Omental fat pad (tissue), 4 donors: ENCODE results near the gene ZGLP1. TPM values are rescaled to one million over a fixed set of nuclear protein-coding genes. Genes with fewer than 3 reads are reported as not detected.

ENCODE experiments used
- ATAC-seq: fragments of 150-250 bp; one replicate; pipeline ENCODE4 v1.9.1; 2016; ENCODE audit warnings: mild to moderate bottlenecking, moderate library complexity; ENCODE audit not compliant: low FRiP score
- DNase-seq: peaks from one replicate; pipeline ENCODE4 v3.0.0-alpha.2; 2019; ENCODE audit warnings: low spot score
- total RNA-seq, 4 donors: library from RNA; depleted of rRNA; stranded (reverse); fragments of >200 nt; gene quantifications; one replicate each; pipeline ENCODE4 v1.1.0, GENCODE V29; 2016
- TF ChIP-seq, protein P1 (sequence below), 3 donors: fragments of 450-650 bp; IDR thresholded peaks; one replicate each; pipeline ENCODE4 v1.5.1; 2016 to 2017; ENCODE audit warnings: antibody characterized with exemption in 3 of 3, mild to moderate bottlenecking in 3 of 3, moderate library complexity in 2 of 3

Gene ZGLP1
- total RNA-seq, 4 donors from 2014 or later, result 0.19 to 2.4 (median 0.94) TPM

DNA sequence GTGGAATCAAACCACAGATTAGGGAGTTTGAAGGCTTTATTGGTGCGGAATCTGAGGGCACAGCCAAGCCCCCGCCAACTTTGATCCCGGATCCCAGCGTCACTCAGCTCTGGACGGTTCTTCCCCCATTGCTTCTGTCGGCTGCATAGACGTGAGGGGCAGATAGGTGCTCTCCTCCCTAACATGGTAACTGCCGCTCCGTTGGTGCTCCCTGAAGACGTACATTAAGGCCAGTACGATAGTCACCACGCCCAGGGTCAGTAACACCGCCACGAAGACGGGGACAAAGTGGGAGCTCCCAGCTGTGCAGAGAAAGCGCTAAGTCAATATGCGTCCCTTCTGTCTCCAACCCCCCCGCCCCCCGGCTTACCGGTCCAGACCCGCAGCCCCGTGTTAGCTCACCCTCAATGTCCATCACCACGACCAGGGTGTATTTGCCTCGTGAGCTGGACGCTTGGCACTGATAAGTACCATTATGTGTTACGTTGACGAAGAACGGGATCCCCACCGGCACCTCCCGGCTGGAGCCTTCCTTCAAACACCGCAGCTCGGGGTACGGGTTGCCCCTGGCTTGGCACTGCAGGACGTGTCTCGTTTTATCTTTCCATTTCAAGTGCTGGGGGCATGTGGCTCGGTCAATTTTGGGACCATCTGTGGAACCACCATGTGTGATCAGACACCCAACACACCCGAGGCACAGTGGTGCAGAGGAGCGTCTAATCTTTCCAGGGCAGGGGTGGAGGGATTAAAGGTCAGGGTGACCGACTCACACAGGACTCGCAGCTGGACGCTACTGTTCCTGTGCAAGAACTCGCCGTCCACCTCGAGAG, 24.4 kb upstream of the ZGLP1 start:
- ATAC-seq (no peak), DNase-seq (no peak)
- TF ChIP-seq, protein P1, sequence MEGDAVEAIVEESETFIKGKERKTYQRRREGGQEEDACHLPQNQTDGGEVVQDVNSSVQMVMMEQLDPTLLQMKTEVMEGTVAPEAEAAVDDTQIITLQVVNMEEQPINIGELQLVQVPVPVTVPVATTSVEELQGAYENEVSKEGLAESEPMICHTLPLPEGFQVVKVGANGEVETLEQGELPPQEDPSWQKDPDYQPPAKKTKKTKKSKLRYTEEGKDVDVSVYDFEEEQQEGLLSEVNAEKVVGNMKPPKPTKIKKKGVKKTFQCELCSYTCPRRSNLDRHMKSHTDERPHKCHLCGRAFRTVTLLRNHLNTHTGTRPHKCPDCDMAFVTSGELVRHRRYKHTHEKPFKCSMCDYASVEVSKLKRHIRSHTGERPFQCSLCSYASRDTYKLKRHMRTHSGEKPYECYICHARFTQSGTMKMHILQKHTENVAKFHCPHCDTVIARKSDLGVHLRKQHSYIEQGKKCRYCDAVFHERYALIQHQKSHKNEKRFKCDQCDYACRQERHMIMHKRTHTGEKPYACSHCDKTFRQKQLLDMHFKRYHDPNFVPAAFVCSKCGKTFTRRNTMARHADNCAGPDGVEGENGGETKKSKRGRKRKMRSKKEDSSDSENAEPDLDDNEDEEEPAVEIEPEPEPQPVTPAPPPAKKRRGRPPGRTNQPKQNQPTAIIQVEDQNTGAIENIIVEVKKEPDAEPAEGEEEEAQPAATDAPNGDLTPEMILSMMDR (IDR thresholded peaks at IDR 0.05), result no peak

DNA sequence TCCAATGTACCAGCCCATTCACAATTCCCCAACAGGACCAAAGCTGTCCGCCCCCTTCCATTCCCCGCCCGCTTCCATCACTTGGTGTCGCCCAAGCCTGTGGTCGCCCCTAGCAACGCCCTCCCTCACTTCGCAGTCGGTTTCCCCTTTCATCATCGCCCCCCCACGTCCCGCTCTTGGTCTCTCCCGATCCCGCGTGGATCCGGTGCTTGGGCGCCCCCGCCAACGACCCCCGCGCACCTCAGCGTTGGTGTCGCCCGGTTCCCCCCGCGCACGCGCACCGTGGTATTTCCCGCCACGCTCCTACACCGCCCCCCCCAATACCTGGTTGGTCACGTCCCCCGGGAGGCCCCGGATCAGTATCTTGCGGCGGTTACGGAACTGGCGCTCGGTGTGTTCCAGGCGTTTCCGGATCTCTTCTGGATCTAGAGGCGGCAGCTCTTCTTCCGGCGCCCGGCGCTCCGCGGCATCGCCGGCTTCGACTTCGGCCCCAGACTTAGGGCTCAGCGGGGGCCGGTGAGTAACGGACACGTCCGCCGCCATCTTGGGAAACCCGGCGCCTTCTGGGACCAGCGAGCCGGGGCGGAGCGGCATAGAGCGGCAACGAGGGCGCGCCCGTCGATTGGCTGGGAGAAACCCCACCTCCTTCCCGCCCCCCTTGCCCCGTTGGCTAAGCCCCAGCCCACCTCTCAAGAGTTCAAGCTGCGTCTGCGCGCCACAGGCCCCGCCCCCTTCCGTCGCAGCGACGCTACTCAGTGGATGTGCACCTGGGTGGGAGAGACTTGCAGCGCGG, 23.5 kb upstream of the ZGLP1 start, which contains the start of gene RAVER1:
Gene RAVER1 (minus strand): TSS at position 565 of the 793 bp plus-strand sequence. CDS start 22 bp downstream, at position 543.
- TF ChIP-seq, protein P1 (IDR thresholded peaks at IDR 0.05), result no peak
- ATAC-seq, result peak; percentile 95
- DNase-seq, result peak; percentile 84

DNA sequence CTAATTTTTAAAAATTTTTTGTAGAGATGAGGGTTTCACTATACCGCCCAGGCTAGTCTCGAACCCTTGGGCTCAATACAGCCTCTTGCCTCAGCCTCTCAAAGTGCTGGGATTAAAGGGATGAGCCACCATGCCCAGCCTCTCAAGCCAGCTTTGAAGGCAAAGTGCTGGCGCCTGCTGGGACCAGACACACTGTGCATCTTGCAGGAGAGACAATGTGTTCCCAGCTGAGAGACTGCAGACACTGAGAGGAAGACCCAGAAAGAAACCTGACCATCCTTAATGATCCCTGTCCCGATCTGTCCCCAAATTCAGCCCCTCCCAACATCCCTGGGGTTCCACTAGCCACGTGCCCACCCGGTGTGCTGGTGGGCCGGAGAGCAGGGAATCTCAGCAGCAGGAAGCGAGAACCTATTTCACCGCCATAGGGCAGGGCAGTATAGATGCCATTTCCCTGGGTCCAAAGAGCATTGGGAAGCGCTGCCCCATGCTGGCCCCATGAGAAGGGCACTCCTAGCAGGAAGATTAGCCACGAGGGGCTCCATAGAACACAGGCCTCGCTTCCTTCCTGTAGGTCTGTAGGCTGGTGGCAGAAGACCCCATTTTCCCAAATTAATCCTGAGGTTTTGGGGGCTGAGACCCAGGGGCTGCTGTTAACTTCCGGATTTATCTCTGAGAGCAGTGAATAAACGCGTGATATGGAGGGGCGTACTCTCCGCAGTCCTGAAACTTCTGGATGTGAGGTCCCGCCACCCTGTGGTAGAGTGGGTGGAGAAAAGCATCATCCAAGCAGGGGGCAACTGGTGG, 22.7 kb upstream of the ZGLP1 start:
- ATAC-seq, result peak; percentile 4

DNA sequence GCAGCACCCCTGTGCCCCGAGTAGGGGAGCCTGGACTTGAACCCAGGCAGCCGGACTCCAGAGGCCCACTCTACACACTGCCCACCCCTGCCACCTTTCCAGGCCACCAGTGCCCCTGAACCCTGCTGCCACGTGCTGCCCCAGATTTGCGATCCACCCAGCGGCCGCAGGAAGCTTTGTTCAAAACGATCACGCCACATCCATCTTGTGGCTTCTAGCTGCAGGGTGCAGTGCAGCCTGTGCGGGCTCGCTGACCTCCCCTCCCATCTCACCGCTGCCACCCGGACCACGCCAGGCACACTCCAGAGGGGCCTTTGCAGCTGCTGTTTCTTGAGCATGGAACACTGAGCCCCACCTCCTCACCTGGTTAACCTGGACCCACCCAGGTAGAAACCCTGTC, 19.9 kb upstream of the ZGLP1 start:
- DNase-seq (no peak), ATAC-seq (no peak)
- TF ChIP-seq, protein P1 (IDR thresholded peaks at IDR 0.05), result no peak

More for the DNA sequence above, 22.7 kb upstream of the ZGLP1 start:
- no peak for DNase-seq
- TF ChIP-seq, protein P1 (IDR thresholded peaks at IDR 0.05), result no peak

DNA sequence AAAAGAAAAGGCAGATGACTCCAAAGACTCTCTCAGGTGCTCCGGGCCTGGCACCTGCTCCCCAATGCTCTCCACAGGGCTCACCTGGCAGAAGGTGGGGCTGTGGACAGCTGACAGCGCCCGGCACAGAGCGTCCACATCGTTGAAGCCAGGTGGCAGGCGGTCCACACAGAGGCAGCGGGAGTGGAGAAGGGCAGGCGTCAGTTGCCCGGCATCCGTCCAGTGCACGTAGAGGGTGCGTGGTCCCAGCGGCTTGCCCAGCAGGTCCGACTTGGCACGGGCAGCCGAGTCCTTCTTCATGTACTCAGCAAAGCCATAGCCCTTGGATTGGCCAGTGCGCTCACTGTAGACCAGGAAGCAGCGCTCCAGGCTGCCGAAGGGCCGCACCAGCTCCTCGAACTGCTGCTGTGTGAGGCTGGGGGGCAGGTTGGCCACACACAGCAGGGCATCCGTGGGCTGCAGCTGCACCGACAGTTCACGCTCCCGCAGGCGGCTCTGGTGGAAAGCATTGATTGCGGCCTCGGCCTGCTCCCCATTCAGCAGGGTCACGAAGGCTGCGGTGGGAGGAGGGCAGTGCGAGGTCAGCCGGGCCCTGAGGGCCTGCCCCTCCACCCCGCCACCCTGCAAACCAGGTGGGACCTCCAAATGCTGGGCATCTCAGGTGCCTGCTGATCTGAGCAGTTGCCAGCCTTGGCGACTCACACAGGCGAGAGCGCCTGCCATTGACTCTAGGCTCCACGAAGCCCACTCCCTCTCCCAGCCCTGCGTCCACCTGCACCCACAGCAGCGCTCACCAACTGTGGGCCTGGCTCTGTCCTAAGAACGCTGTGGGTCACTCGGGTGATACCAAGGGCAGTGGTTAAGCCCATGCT, 19.2 kb upstream of the ZGLP1 start:
- no peak for ATAC-seq
- TF ChIP-seq, protein P1 (IDR thresholded peaks at IDR 0.05), result no peak
- no peak for DNase-seq

DNA sequence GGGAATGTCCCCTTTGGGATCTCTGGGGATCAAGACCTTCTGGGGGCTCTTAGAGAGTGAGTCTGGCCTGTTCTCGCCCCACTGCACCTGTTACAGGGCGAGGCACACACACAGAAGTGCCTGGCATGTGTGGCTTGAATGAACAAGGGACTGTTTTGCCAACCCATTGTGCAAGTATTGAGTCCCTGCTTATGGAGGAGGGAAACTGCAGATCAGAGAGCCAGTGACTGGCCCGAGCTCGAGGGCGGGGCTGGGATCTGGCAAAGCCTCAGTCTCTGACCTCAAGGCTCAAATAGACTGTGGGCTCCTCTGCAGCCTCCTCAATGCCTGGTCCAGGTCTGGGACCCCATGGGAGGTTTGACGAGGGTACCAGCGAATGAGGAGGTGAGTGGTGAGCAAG, 18.2 kb upstream of the ZGLP1 start:
- TF ChIP-seq, protein P1 (IDR thresholded peaks at IDR 0.05), result no peak
- ATAC-seq (no peak), DNase-seq (no peak)
